ENCODE results near the gene SLC29A2.

Gene SLC29A2
- long read RNA-seq, donor 1, partial matches to known transcripts = 0 of 3 reads
- long read RNA-seq, donor 1, other reads (novel, unspliced or antisense) = 0 of 3 reads
- long read RNA-seq, donor 2, partial matches to known transcripts = 0 of 2 reads
- long read RNA-seq, donor 2, other reads (novel, unspliced or antisense) = 0 of 2 reads
- long read RNA-seq, donor 3, partial matches to known transcripts = 0 of 1 reads
- long read RNA-seq, donor 3, other reads (novel, unspliced or antisense) = 0 of 1 reads
- long read RNA-seq, donor 4, partial matches to known transcripts = 0 of 2 reads
- long read RNA-seq, donor 4, other reads (novel, unspliced or antisense) = 0 of 2 reads
- long read RNA-seq, donor 5, partial matches to known transcripts = 0 of 3 reads
- long read RNA-seq, donor 5, other reads (novel, unspliced or antisense) = 0 of 3 reads
- long read RNA-seq, donor 6, partial matches to known transcripts = 0 of 6 reads
- long read RNA-seq, donor 6, other reads (novel, unspliced or antisense) = 0 of 6 reads
- long read RNA-seq, donor 7, partial matches to known transcripts = 0 of 2 reads
- long read RNA-seq, donor 7, other reads (novel, unspliced or antisense) = 0 of 2 reads
- long read RNA-seq, donor 8, partial matches to known transcripts = 0 of 1 reads
- long read RNA-seq, donor 8, other reads (novel, unspliced or antisense) = 0 of 1 reads

GRCh38 chr11:66371627-66372415 is at the start of gene SLC29A2:
TSS of gene SLC29A2 (minus strand) at chr11:66371760. CDS start at chr11:66371591, 169 bp downstream.
- DNase-seq = peak; percentile 92

- no peak for DNase-seq
Observed at GRCh38 chr11:66420671-66421476, 49.3 kb upstream of the SLC29A2 start, which contains the start of gene NPAS4. TSS of gene NPAS4 (plus strand) at chr11:66421035. CDS start at chr11:66421180, 145 bp downstream.

- no peak for DNase-seq
Observed at GRCh38 chr11:66419825-66420224, 48.3 kb upstream of the SLC29A2 start.

GRCh38 chr11:66418986-66419308 is 47.4 kb upstream of the SLC29A2 start:
- DNase-seq = no peak

GRCh38 chr11:66418168-66418985 is 46.8 kb upstream of the SLC29A2 start:
- DNase-seq = peak; percentile 42

GRCh38 chr11:66417000-66417399 is 45.4 kb upstream of the SLC29A2 start:
- no peak for DNase-seq

GRCh38 chr11:66415423-66415822 is 43.9 kb upstream of the SLC29A2 start:
- DNase-seq = no peak

GRCh38 chr11:66414120-66414934 is 42.8 kb upstream of the SLC29A2 start:
- no peak for DNase-seq

GRCh38 chr11:66413167-66413566 is 41.6 kb upstream of the SLC29A2 start:
- DNase-seq = no peak

GRCh38 chr11:66412110-66412509 is 40.5 kb upstream of the SLC29A2 start:
- DNase-seq = no peak

- DNase-seq = no peak
Observed at GRCh38 chr11:66411323-66411722, 39.8 kb upstream of the SLC29A2 start.

GRCh38 chr11:66410191-66410590 is 38.6 kb upstream of the SLC29A2 start:
- DNase-seq = no peak

- no peak for DNase-seq
Observed at GRCh38 chr11:66409226-66409625, 37.7 kb upstream of the SLC29A2 start.

- DNase-seq = peak; percentile 84
Observed at GRCh38 chr11:66408488-66409214, 37.1 kb upstream of the SLC29A2 start.

GRCh38 chr11:66407651-66408050 is 36.1 kb upstream of the SLC29A2 start:
- no peak for DNase-seq

- no peak for DNase-seq
Observed at GRCh38 chr11:66393954-66394353, 22.4 kb upstream of the SLC29A2 start.

- no peak for DNase-seq
Observed at GRCh38 chr11:66391322-66391721, 19.8 kb upstream of the SLC29A2 start.

GRCh38 chr11:66388780-66389386 is 17.3 kb upstream of the SLC29A2 start:
- peak; percentile 38 for DNase-seq
